A673 (cell line): Measurements from ENCODE around the gene LRRC27.

Experiments used
- CTCF ChIP-seq: fragments of 300-800, 200-600 bp; sonication (generic); conservative IDR thresholded peaks from 2 replicates; pipeline ENCODE4 v1.5.1; 2017; ENCODE audit warnings: low read depth, mild to moderate bottlenecking, antibody characterized with exemption, low read length, moderate library complexity, mixed read lengths
- EZH2 ChIP-seq: fragments of 200-600 bp; sonication (generic); IDR thresholded peaks from 2 replicates; pipeline ENCODE4 v1.6.1; 2017; ENCODE audit warnings: borderline replicate concordance, low read depth, mild to moderate bottlenecking, mixed read lengths, antibody characterized with exemption, low read length; ENCODE audit not compliant: poor library complexity, severe bottlenecking

GRCh38 chr10:132410056-132410778 is 78.2 kb downstream of the LRRC27 start:
- no peak for TF ChIP-seq EZH2
- no peak for TF ChIP-seq CTCF
